Stimulated activated CD8-positive, alpha-beta memory T cell treated with anti-CD3 and anti-CD28 coated beads, Interleukin-7, amount 100 ng/mL, for 4 hours (primary cell): ENCODE results near the gene SMCHD1.
"Not testable (repeated sequence)": the region's sequence is repeated elsewhere in the genome, so short reads cannot be mapped to it uniquely, and the experiment has no call there.

Experiments
- DNase-seq, 2 donors: peaks; one replicate each; pipeline ENCODE4 v3.0.0-alpha.2; 2020; ENCODE audit warnings: low read depth in 2 of 2

Gene SMCHD1

GRCh38 chr18:2818281-2818680, 162.8 kb downstream of the SMCHD1 start:
- no peak for DNase-seq

- no peak for DNase-seq
Measured at GRCh38 chr18:2821695-2822094, 166.2 kb downstream of the SMCHD1 start.

GRCh38 chr18:2822213-2822921, 166.8 kb downstream of the SMCHD1 start:
- no peak for DNase-seq

GRCh38 chr18:2823202-2823601, 167.7 kb downstream of the SMCHD1 start:
- no peak for DNase-seq

GRCh38 chr18:2823966-2824365, 168.4 kb downstream of the SMCHD1 start:
- no peak for DNase-seq

- no peak for DNase-seq
Measured at GRCh38 chr18:2824865-2825264, 169.3 kb downstream of the SMCHD1 start.

- no peak for DNase-seq
Measured at GRCh38 chr18:2825613-2826175, 170.2 kb downstream of the SMCHD1 start.

GRCh38 chr18:2826581-2826980, 171.1 kb downstream of the SMCHD1 start:
- DNase-seq = no peak

GRCh38 chr18:2827061-2827460, 171.5 kb downstream of the SMCHD1 start:
- DNase-seq = no peak

GRCh38 chr18:2836118-2836517, 180.6 kb downstream of the SMCHD1 start:
- DNase-seq = not testable (repeated sequence)

- DNase-seq = not testable (repeated sequence)
Measured at GRCh38 chr18:2837290-2837689, 181.8 kb downstream of the SMCHD1 start.

- DNase-seq = no peak
Measured at GRCh38 chr18:2839202-2839601, 183.7 kb downstream of the SMCHD1 start.

- DNase-seq = no peak
Measured at GRCh38 chr18:2840521-2840920, 185.0 kb downstream of the SMCHD1 start.

GRCh38 chr18:2843146-2843545, 187.6 kb downstream of the SMCHD1 start:
- no peak for DNase-seq

GRCh38 chr18:2845172-2845571, 189.6 kb downstream of the SMCHD1 start:
- no peak for DNase-seq

GRCh38 chr18:2846636-2847316, 191.2 kb downstream of the SMCHD1 start, which contains the start of gene EMILIN2:
TSS of gene EMILIN2 (plus strand) at chr18:2847006. CDS start at chr18:2847189, 183 bp downstream.
- DNase-seq = peak in 1 of 2 donors; percentile 51

- no peak for DNase-seq
Measured at GRCh38 chr18:2847317-2848246, 192.1 kb downstream of the SMCHD1 start.

- no peak for DNase-seq
Measured at GRCh38 chr18:2848247-2849246, 193.0 kb downstream of the SMCHD1 start.

- DNase-seq = no peak
Measured at GRCh38 chr18:2850816-2851215, 195.3 kb downstream of the SMCHD1 start.

- DNase-seq = no peak
Measured at GRCh38 chr18:2851771-2852170, 196.2 kb downstream of the SMCHD1 start.

- not testable (repeated sequence) for DNase-seq
Measured at GRCh38 chr18:2852460-2852859, 196.9 kb downstream of the SMCHD1 start.
